ENCODE data around the gene LMO2.

The LMO2 gene

DNA sequence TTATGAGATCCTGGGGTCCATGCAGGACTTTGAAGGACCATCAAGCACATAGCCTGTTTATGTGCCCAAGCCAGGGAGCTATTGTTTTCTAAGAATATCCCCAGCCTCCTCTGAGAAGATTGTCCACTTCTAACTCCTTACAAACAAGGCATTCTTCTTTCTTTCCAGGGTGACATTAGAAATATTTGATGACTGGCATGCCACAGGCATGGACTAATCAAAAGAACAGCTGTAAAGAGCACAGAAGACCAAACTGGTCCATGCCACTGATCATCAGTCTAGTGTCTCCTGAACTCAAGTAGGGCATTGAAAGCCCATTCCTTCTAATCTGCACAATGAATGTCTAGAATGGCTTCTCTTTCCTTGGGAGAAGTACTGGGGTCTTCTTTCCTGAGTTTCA is 24.9 kb upstream of the LMO2 start:
- Histone ChIP-seq H3K4me2 (no peak overlapping the region), H3K4me1 (ENCODE audit: low read depth, poor library complexity, severe bottlenecking) (no peaks in the 10 kb centered on the region), H3K27me3 (ENCODE audit: insufficient read depth, low read depth) (no peaks in the 10 kb centered on the region), H4K20me1 (ENCODE audit: insufficient read depth) (no peaks in the 10 kb centered on the region), H3K9ac (no peak overlapping the region), H3K36me3 (ENCODE audit: insufficient read depth) (no peaks in the 10 kb centered on the region), H3K4me3 (IDR thresholded peaks at IDR 0.05; ENCODE audit: insufficient read depth, low read depth, low read length) (no peak overlapping the region), H3K79me2 (ENCODE audit: insufficient read depth, low read depth) (no peaks in the 10 kb centered on the region), H3K27ac (no peak overlapping the region), H2AFZ (ENCODE audit: low read depth) (no peak overlapping the region)
- TF ChIP-seq CTCF (conservative IDR thresholded peaks at IDR 0.05; ENCODE audit: low read depth, low read length) = no peak

DNA sequence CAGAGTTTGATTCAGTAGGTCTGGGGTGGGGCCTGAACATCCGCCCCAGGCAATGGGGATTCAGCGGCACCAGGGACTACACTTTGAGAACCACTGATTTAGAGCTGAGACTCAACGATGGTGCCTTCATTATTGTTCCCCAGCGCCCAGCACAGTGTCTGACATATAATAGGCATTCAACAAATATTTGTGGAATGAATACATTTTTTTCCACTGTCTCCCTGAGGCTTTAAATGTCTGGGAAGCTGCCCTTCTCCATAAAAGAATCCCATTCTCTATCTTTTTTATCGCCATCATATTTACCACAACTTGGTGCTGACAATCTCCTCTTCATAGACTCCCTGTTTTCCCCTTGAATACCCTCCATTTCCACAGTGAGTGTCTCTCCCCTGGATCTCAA is 23.6 kb upstream of the LMO2 start:
- Histone ChIP-seq H3K4me1 (ENCODE audit: low read depth, poor library complexity, severe bottlenecking) (no peaks in the 10 kb centered on the region), H3K4me3 (IDR thresholded peaks at IDR 0.05; ENCODE audit: insufficient read depth, low read depth, low read length) (no peak overlapping the region), H4K20me1 (ENCODE audit: insufficient read depth) (no peaks in the 10 kb centered on the region), H3K79me2 (ENCODE audit: insufficient read depth, low read depth) (no peaks in the 10 kb centered on the region), H3K27ac (no peak overlapping the region), H3K27me3 (ENCODE audit: insufficient read depth, low read depth) (no peaks in the 10 kb centered on the region), H3K36me3 (ENCODE audit: insufficient read depth) (no peaks in the 10 kb centered on the region), H3K4me2 (no peak overlapping the region), H2AFZ (ENCODE audit: low read depth) (no peak overlapping the region), H3K9ac (no peak overlapping the region)
- TF ChIP-seq CTCF (conservative IDR thresholded peaks at IDR 0.05; ENCODE audit: low read depth, low read length) = no peak

DNA sequence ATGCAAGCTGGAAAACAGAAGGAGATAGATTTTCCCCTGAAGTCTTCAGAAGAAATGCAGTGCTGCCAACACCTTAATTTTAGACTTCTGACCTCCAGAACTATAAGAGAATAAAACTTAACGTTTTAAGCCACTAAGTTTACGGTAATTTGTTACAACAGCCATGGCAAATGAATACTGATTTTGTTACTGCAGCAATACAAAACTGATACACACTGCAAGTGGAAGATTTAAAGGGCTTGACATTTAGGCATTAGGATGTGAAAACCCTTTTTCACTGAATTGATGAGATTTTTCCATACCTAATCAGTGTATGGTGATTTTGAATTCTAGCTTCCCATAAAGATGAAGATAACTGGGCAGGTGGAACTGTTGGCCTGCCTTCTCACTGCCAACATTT is 22.1 kb upstream of the LMO2 start:
- H3K27ac ChIP-seq = no peak overlapping the region
- H3K9ac ChIP-seq = no peak overlapping the region
- no peaks in the 10 kb centered on the region for H3K36me3 ChIP-seq (ENCODE audit: insufficient read depth)
- H2AFZ ChIP-seq (ENCODE audit: low read depth) = no peak overlapping the region
- no peaks in the 10 kb centered on the region for H3K4me1 ChIP-seq (ENCODE audit: low read depth, poor library complexity, severe bottlenecking)
- no peaks in the 10 kb centered on the region for H3K79me2 ChIP-seq (ENCODE audit: insufficient read depth, low read depth)
- no peaks in the 10 kb centered on the region for H4K20me1 ChIP-seq (ENCODE audit: insufficient read depth)
- H3K4me2 ChIP-seq = no peak overlapping the region
- TF ChIP-seq CTCF (conservative IDR thresholded peaks at IDR 0.05; ENCODE audit: low read depth, low read length) = no peak
- H3K4me3 ChIP-seq (IDR thresholded peaks at IDR 0.05; ENCODE audit: insufficient read depth, low read depth, low read length) = no peak overlapping the region
- H3K27me3 ChIP-seq (ENCODE audit: insufficient read depth, low read depth) = no peaks in the 10 kb centered on the region

GRCh38 chr11:33912405-33913361 is 20.8 kb upstream of the LMO2 start:
- Histone ChIP-seq H3K27me3 (ENCODE audit: insufficient read depth, low read depth) (no peaks in the 10 kb centered on the region), H3K79me2 (ENCODE audit: insufficient read depth, low read depth) (no peaks in the 10 kb centered on the region), H2AFZ (ENCODE audit: low read depth) (no peak overlapping the region), H3K4me2 (no peak overlapping the region), H3K36me3 (ENCODE audit: insufficient read depth) (no peaks in the 10 kb centered on the region), H3K27ac (no peak overlapping the region), H3K4me3 (IDR thresholded peaks at IDR 0.05; ENCODE audit: insufficient read depth, low read depth, low read length) (no peak overlapping the region), H3K4me1 (ENCODE audit: low read depth, poor library complexity, severe bottlenecking) (no peaks in the 10 kb centered on the region), H3K9ac (no peak overlapping the region), H4K20me1 (ENCODE audit: insufficient read depth) (no peaks in the 10 kb centered on the region)
- no peak for TF ChIP-seq CTCF (conservative IDR thresholded peaks at IDR 0.05; ENCODE audit: low read depth, low read length)
